ENCODE measurements around the gene P2RX4. TPM values are rescaled to one million over a fixed set of nuclear protein-coding genes. Genes with fewer than 3 reads are reported as not detected.

The P2RX4 gene
- total and polyA plus RNA-seq, 7 experiments from 2014 or later: 34.1 to 56.9 (median 42.0) TPM

DNA sequence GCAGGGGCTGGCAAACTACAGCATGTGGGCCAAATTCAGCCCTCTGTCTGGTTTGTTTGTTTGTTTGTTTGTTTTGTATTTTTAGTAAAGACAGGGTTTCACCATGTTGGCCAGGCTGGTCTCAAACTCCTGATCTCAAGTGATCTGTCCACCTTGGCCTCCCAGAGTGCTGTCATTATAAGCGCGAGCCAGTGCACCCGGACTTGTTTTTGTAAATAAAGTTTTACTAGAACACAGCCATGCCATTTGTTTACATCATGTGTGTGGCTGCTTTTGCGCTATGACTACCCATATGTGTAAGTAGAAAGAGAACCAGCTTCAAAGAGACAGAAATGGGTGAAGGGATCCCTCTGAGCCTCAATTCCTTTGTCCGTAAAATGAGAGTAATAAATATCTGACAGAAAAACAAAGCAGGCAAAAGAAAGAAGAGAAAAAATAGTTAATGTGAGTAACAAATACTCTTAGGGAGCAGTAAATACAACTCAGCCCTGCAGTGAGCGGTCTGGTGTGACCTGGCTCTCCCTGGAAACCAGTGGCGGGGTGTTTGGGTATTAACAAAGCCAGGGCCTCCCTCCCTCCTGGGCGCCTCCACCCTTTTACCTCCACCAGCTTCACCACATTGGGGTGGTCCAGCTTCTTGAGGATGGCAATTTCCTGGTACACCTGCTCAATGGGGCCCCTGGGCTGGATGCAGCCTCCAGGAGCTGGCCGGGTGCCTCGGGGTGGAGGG is 53.4 kb downstream of the P2RX4 start:
- Mint-ChIP-seq H3K4me3 (no peak overlapping the region), H3K4me1 (peaks cover 0 to 2% (median 0%) of the 10 kb centered on the region in 7 donors), H3K36me3 (peaks cover 3 to 43% (median 21%) of the 10 kb centered on the region in 5 donors), H3K27ac (peak overlapping the region in 1 of 9 donors; percentile 7), H3K9me3 (no peaks in the 10 kb centered on the region), H3K27me3 (no peaks in the 10 kb centered on the region)
- Histone ChIP-seq H3K4me3 (ENCODE audit: low read length) (no peak overlapping the region), H3K9me3 (ENCODE audit: control insufficient read depth in 2 of 3, low read length in 3 of 3) (no peaks in the 10 kb centered on the region), H3K27ac (ENCODE audit: low read depth, low read length) (no peak overlapping the region), H3K4me1 (ENCODE audit: control insufficient read depth in 2 of 2, insufficient read depth in 2 of 2, low read length in 2 of 2) (no peaks in the 10 kb centered on the region), H3K27me3 (ENCODE audit: control insufficient read depth in 2 of 2, insufficient read depth in 2 of 2, low read length in 2 of 2) (no peaks in the 10 kb centered on the region), H3K36me3 (ENCODE audit: control insufficient read depth in 2 of 3, insufficient read depth in 3 of 3, low read length in 3 of 3) (peaks cover 0 to 31% (median 0%) of the 10 kb centered on the region in 3 experiments)
- ChIA-PET POLR2A (interaction anchor here (0.8 kb wide), 1 partner anchor 23 kb away, joined by 3 read pairs; no protein-coding TSS in a partner anchor), CTCF (interaction anchor here (0.5 kb wide), 1 partner anchor 71 kb away, joined by 3 read pairs; no protein-coding TSS in a partner anchor)
- ATAC-seq (no peak), DNase-seq (no peak)
- intact Hi-C loops (cut with micrococcal nuclease): no loop called here

GRCh38 chr12:121264135-121264534 is 54.2 kb downstream of the P2RX4 start:
- H3K27ac Mint-ChIP-seq: peak overlapping the region in 1 of 9 donors; percentile 10
- Histone ChIP-seq H3K4me3 (ENCODE audit: low read length) (no peak overlapping the region), H3K9me3 (ENCODE audit: control insufficient read depth in 2 of 3, low read length in 3 of 3) (no peaks in the 10 kb centered on the region), H3K36me3 (ENCODE audit: control insufficient read depth in 2 of 3, insufficient read depth in 3 of 3, low read length in 3 of 3) (peaks cover 0 to 39% (median 0%) of the 10 kb centered on the region in 3 experiments), H3K4me1 (ENCODE audit: control insufficient read depth in 2 of 2, insufficient read depth in 2 of 2, low read length in 2 of 2) (no peaks in the 10 kb centered on the region), H3K27ac (ENCODE audit: low read depth, low read length) (no peak overlapping the region), H3K27me3 (ENCODE audit: control insufficient read depth in 2 of 2, insufficient read depth in 2 of 2, low read length in 2 of 2) (no peaks in the 10 kb centered on the region)
- H3K4me1 Mint-ChIP-seq: peaks cover 0 to 2% (median 0%) of the 10 kb centered on the region in 7 donors
- no peak for DNase-seq
- ATAC-seq: no peak
- ChIA-PET POLR2A (interaction anchor here (0.8 kb wide), 1 partner anchor 24 kb away, joined by 3 read pairs; no protein-coding TSS in a partner anchor), CTCF (interaction anchor here (0.5 kb wide), 1 partner anchor 71 kb away, joined by 3 read pairs; no protein-coding TSS in a partner anchor)
- H3K9me3 Mint-ChIP-seq: no peaks in the 10 kb centered on the region
- no peak overlapping the region for H3K4me3 Mint-ChIP-seq
- intact Hi-C loops (cut with micrococcal nuclease): no loop called here
- no peaks in the 10 kb centered on the region for H3K27me3 Mint-ChIP-seq
- H3K36me3 Mint-ChIP-seq: peaks cover 5 to 42% (median 24%) of the 10 kb centered on the region in 5 donors

- Histone ChIP-seq H3K4me1 (ENCODE audit: control insufficient read depth in 2 of 2, insufficient read depth in 2 of 2, low read length in 2 of 2) (no peaks in the 10 kb centered on the region), H3K27me3 (ENCODE audit: control insufficient read depth in 2 of 2, insufficient read depth in 2 of 2, low read length in 2 of 2) (no peaks in the 10 kb centered on the region), H3K9me3 (ENCODE audit: control insufficient read depth in 2 of 3, low read length in 3 of 3) (no peaks in the 10 kb centered on the region), H3K36me3 (ENCODE audit: control insufficient read depth in 2 of 3, insufficient read depth in 3 of 3, low read length in 3 of 3) (peaks cover 0 to 47% (median 0%) of the 10 kb centered on the region in 3 experiments), H3K27ac (ENCODE audit: low read depth, low read length) (no peak overlapping the region), H3K4me3 (ENCODE audit: low read length) (no peak overlapping the region)
- ChIA-PET POLR2A (interaction anchor here (0.8 kb wide), 1 partner anchor 12 kb away, joined by 3 read pairs; no protein-coding TSS in a partner anchor), CTCF (no interaction called here)
- no peaks in the 10 kb centered on the region for H3K27me3 Mint-ChIP-seq
- DNase-seq (no peak), ATAC-seq (no peak)
- H3K9me3 Mint-ChIP-seq: no peaks in the 10 kb centered on the region
- peak overlapping the region in 1 of 9 donors; percentile 40 for H3K27ac Mint-ChIP-seq
- intact Hi-C loops (cut with micrococcal nuclease): no loop called here
- peaks cover 0 to 2% (median 0%) of the 10 kb centered on the region in 7 donors for H3K4me1 Mint-ChIP-seq
- H3K36me3 Mint-ChIP-seq: peaks cover 9 to 46% (median 28%) of the 10 kb centered on the region in 5 donors
- H3K4me3 Mint-ChIP-seq: no peak overlapping the region
Measured at GRCh38 chr12:121264951-121265515, 55.1 kb downstream of the P2RX4 start.

GRCh38 chr12:121267822-121268221 is 57.9 kb downstream of the P2RX4 start:
- intact Hi-C loops (cut with micrococcal nuclease): no loop called here
- no peak overlapping the region for H3K27ac Mint-ChIP-seq
- peaks cover 4 to 43% (median 24%) of the 10 kb centered on the region in 5 donors for H3K36me3 Mint-ChIP-seq
- Histone ChIP-seq H3K4me3 (ENCODE audit: low read length) (no peak overlapping the region), H3K27ac (ENCODE audit: low read depth, low read length) (no peak overlapping the region), H3K9me3 (ENCODE audit: control insufficient read depth in 2 of 3, low read length in 3 of 3) (no peaks in the 10 kb centered on the region), H3K27me3 (ENCODE audit: control insufficient read depth in 2 of 2, insufficient read depth in 2 of 2, low read length in 2 of 2) (no peaks in the 10 kb centered on the region), H3K36me3 (ENCODE audit: control insufficient read depth in 2 of 3, insufficient read depth in 3 of 3, low read length in 3 of 3) (peaks cover 0 to 30% (median 0%) of the 10 kb centered on the region in 3 experiments), H3K4me1 (ENCODE audit: control insufficient read depth in 2 of 2, insufficient read depth in 2 of 2, low read length in 2 of 2) (no peaks in the 10 kb centered on the region)
- H3K4me1 Mint-ChIP-seq: no peaks in the 10 kb centered on the region
- H3K27me3 Mint-ChIP-seq: no peaks in the 10 kb centered on the region
- ChIA-PET POLR2A (no interaction called here), CTCF (interaction anchor here (0.6 kb wide), 1 partner anchor 129 kb away, joined by 3 read pairs; no protein-coding TSS in a partner anchor)
- DNase-seq (no peak), ATAC-seq (no peak)
- no peak overlapping the region for H3K4me3 Mint-ChIP-seq
- H3K9me3 Mint-ChIP-seq: no peaks in the 10 kb centered on the region

GRCh38 chr12:121273364-121273896 is 63.5 kb downstream of the P2RX4 start:
- Histone ChIP-seq H3K27ac (ENCODE audit: low read depth, low read length) (no peak overlapping the region), H3K4me1 (ENCODE audit: control insufficient read depth in 2 of 2, insufficient read depth in 2 of 2, low read length in 2 of 2) (no peaks in the 10 kb centered on the region), H3K27me3 (ENCODE audit: control insufficient read depth in 2 of 2, insufficient read depth in 2 of 2, low read length in 2 of 2) (no peaks in the 10 kb centered on the region), H3K9me3 (ENCODE audit: control insufficient read depth in 2 of 3, low read length in 3 of 3) (no peaks in the 10 kb centered on the region), H3K4me3 (ENCODE audit: low read length) (no peak overlapping the region), H3K36me3 (ENCODE audit: control insufficient read depth in 2 of 3, insufficient read depth in 3 of 3, low read length in 3 of 3) (peaks cover 0 to 26% (median 3%) of the 10 kb centered on the region in 3 experiments)
- Mint-ChIP-seq H3K9me3 (no peaks in the 10 kb centered on the region), H3K27ac (no peak overlapping the region), H3K27me3 (no peaks in the 10 kb centered on the region), H3K4me1 (peaks cover 0 to 8% (median 0%) of the 10 kb centered on the region in 7 donors), H3K36me3 (peaks cover 0 to 33% (median 29%) of the 10 kb centered on the region in 5 donors), H3K4me3 (no peak overlapping the region)
- intact Hi-C loops (cut with micrococcal nuclease): no loop called here
- no peak for DNase-seq
- ChIA-PET POLR2A (no interaction called here), CTCF (no interaction called here)
- ATAC-seq: no peak

- H3K36me3 ChIP-seq (ENCODE audit: control insufficient read depth in 2 of 3, insufficient read depth in 3 of 3, low read length in 3 of 3): peaks cover 0 to 26% (median 3%) of the 10 kb centered on the region in 3 experiments
- POLR2A ChIA-PET: interaction anchor here (0.6 kb wide), 1 partner anchor 1485 kb away, joined by 3 read pairs; no protein-coding TSS in a partner anchor
Measured at GRCh38 chr12:121274036-121274763, 64.3 kb downstream of the P2RX4 start.

More at GRCh38 chr12:121274036-121274763, 64.3 kb downstream of the P2RX4 start:
- no peak overlapping the region for H3K27ac Mint-ChIP-seq
- H3K4me3 Mint-ChIP-seq: no peak overlapping the region
- Histone ChIP-seq H3K4me3 (ENCODE audit: low read length) (no peak overlapping the region), H3K27me3 (ENCODE audit: control insufficient read depth in 2 of 2, insufficient read depth in 2 of 2, low read length in 2 of 2) (no peaks in the 10 kb centered on the region), H3K27ac (ENCODE audit: low read depth, low read length) (no peak overlapping the region), H3K9me3 (ENCODE audit: control insufficient read depth in 2 of 3, low read length in 3 of 3) (no peaks in the 10 kb centered on the region), H3K4me1 (ENCODE audit: control insufficient read depth in 2 of 2, insufficient read depth in 2 of 2, low read length in 2 of 2) (no peaks in the 10 kb centered on the region)
- H3K36me3 Mint-ChIP-seq: peaks cover 0 to 36% (median 26%) of the 10 kb centered on the region in 5 donors
- CTCF ChIA-PET: no interaction called here
- ATAC-seq (no peak), DNase-seq (no peak)
- intact Hi-C loops (cut with micrococcal nuclease): no loop called here
- H3K4me1 Mint-ChIP-seq: peaks cover 0 to 8% (median 0%) of the 10 kb centered on the region in 7 donors
- H3K27me3 Mint-ChIP-seq: no peaks in the 10 kb centered on the region
- no peaks in the 10 kb centered on the region for H3K9me3 Mint-ChIP-seq

Data from naive thymus-derived CD4-positive, alpha-beta T cell (primary cell).